SU-DHL-6 (cell line): ENCODE measurements around the gene ATP5PO.

Experiments
- CTCF ChIP-seq: fragments of 200-600 bp; sonication (generic); IDR thresholded peaks from one replicate; pipeline ENCODE4 v1.5.1; 2017; ENCODE audit warnings: antibody characterized with exemption, mild to moderate bottlenecking, low read length, moderate library complexity; ENCODE audit not compliant: insufficient read depth, poor library complexity, severe bottlenecking
- EZH2phosphoT487 ChIP-seq: fragments of 200-600 bp; sonication (generic), shearing (Covaris generic); conservative IDR thresholded peaks from 2 replicates; pipeline ENCODE4 v1.6.1; 2018; ENCODE audit warnings: mild to moderate bottlenecking, antibody characterized with exemption, low read length, moderate library complexity, mixed read lengths

GRCh38 chr21:33951276-33952178 lies 35.9 kb upstream of the ATP5PO start:
- no peak for TF ChIP-seq CTCF
- no peak for TF ChIP-seq EZH2phosphoT487
